GM23338 (cell line): ENCODE data around the gene RCL1. TPM values are rescaled to one million over a fixed set of nuclear protein-coding genes. Genes with fewer than 3 reads are reported as not detected.

Source experiments
- ATAC-seq: fragments of 200-7000 bp; cut with Tn5 transposase; 3 replicates; pipeline ENCODE4 v1.9.1; 2020
- DNase-seq: peaks from one replicate; pipeline ENCODE4 v3.0.0-alpha.2; 2015; ENCODE audit warnings: low spot score
- H2AFZ ChIP-seq: fragments of 200-600 bp; sonication (generic); 2 replicates; pipeline ENCODE4 v1.8.0; 2016; ENCODE audit warnings: antibody characterized with exemption, mild to moderate bottlenecking, moderate library complexity
- H3F3A ChIP-seq: fragments of 200-600 bp; sonication (generic); replicated peaks from 2 replicates; pipeline ENCODE4 v1.8.0; 2017; ENCODE audit warnings: antibody characterized with exemption, mixed run types, low read depth
- H3K27ac ChIP-seq: fragments of 200-600 bp; sonication (generic); 2 replicates; pipeline ENCODE4 v1.6.1; 2016; ENCODE audit warnings: low read depth
- H3K27me3 ChIP-seq: fragments of 200-600 bp; sonication (generic); 2 replicates; pipeline ENCODE4 v1.8.0; 2016; ENCODE audit warnings: mild to moderate bottlenecking, mixed run types, moderate library complexity; ENCODE audit not compliant: insufficient read depth
- H3K36me3 ChIP-seq: fragments of 200-600 bp; sonication (generic); 2 replicates; pipeline ENCODE4 v1.8.0; 2016; ENCODE audit warnings: mild to moderate bottlenecking; ENCODE audit not compliant: insufficient read depth
- H3K4me1 ChIP-seq: fragments of 200-600 bp; sonication (generic); 2 replicates; pipeline ENCODE4 v1.8.0; 2016; ENCODE audit warnings: mild to moderate bottlenecking, moderate library complexity; ENCODE audit not compliant: insufficient read depth
- H3K4me2 ChIP-seq: fragments of 200-600 bp; sonication (generic); 2 replicates; pipeline ENCODE4 v1.7.1; 2017; ENCODE audit warnings: mixed run types
- H3K4me3 ChIP-seq: fragments of 200-600 bp; sonication (generic); 2 replicates; pipeline ENCODE4 v1.6.1; 2016; ENCODE audit warnings: mixed run types
- H3K79me2 ChIP-seq: fragments of 200-600 bp; sonication (generic); replicated peaks from 2 replicates; pipeline ENCODE4 v1.8.0; 2017; ENCODE audit warnings: mild to moderate bottlenecking; ENCODE audit not compliant: insufficient read depth
- H3K9me2 ChIP-seq: fragments of 200-600 bp; sonication (generic); 2 replicates; pipeline ENCODE4 v1.8.0; 2017; ENCODE audit not compliant: insufficient read depth
- H4K20me1 ChIP-seq: fragments of 200-600 bp; sonication (generic); replicated peaks from 2 replicates; pipeline ENCODE4 v1.8.0; 2017; ENCODE audit warnings: mild to moderate bottlenecking; ENCODE audit not compliant: insufficient read depth
- H3K27ac Mint-ChIP-seq: 2 replicates; pipeline ENCODE4 v1.8.0; 2020; ENCODE audit warnings: inconsistent platforms, mild to moderate bottlenecking, moderate library complexity, mixed read lengths
- H3K27me3 Mint-ChIP-seq: 3 replicates; pipeline ENCODE4 v1.8.0; 2022; ENCODE audit warnings: low read depth, mild to moderate bottlenecking, moderate library complexity, mixed read lengths, inconsistent platforms; ENCODE audit not compliant: insufficient read depth, poor library complexity
- H3K36me3 Mint-ChIP-seq: 3 replicates; pipeline ENCODE4 v1.8.0; 2021; ENCODE audit warnings: low read depth, mild to moderate bottlenecking, inconsistent platforms, moderate library complexity, mixed read lengths
- H3K4me1 Mint-ChIP-seq: 3 replicates; pipeline ENCODE4 v1.8.0; 2020; ENCODE audit warnings: mild to moderate bottlenecking, inconsistent platforms, mixed read lengths
- H3K4me3 Mint-ChIP-seq: 3 replicates; pipeline ENCODE4 v1.8.0; 2021; ENCODE audit warnings: moderate library complexity, mild to moderate bottlenecking, inconsistent platforms, mixed read lengths
- H3K9me3 Mint-ChIP-seq: 3 replicates; pipeline ENCODE4 v1.8.0; 2020; ENCODE audit warnings: moderate library complexity, mild to moderate bottlenecking, inconsistent platforms, mixed read lengths
- CREB1 ChIP-seq: fragments of 250-450 bp; sonication (Bioruptor Pico); IDR thresholded peaks from 2 replicates; pipeline ENCODE4 v1.5.0; 2020; ENCODE audit warnings: low read depth, mild to moderate bottlenecking, moderate library complexity
- CTCF ChIP-seq, 2 experiments: fragments of 200-600 bp in 1 of 2; sonication (generic) in 1 of 2; conservative IDR thresholded peaks; 2 replicates each; pipeline versions ENCODE4 v1.5.1 to v1.6.1; 2016 to 2017; ENCODE audit warnings: antibody characterized with exemption in 2 of 2, low read depth in 2 of 2, mild to moderate bottlenecking in 2 of 2, moderate library complexity in 1 of 2
- ETS1 ChIP-seq: IDR thresholded peaks from 2 replicates; pipeline ENCODE4 v1.6.1; 2016; ENCODE audit warnings: antibody characterized with exemption
- EZH2 ChIP-seq: fragments of 200-600 bp; sonication (generic); IDR thresholded peaks from one replicate; pipeline ENCODE4 v1.8.0; 2017; ENCODE audit warnings: antibody characterized with exemption, mild to moderate bottlenecking, low read depth; ENCODE audit not compliant: unreplicated experiment
- EZH2phosphoT487 ChIP-seq: fragments of 200-600 bp; sonication (generic); IDR thresholded peaks from one replicate; pipeline ENCODE4 v1.8.1; 2018; ENCODE audit warnings: antibody characterized with exemption; ENCODE audit not compliant: unreplicated experiment
- JUNB ChIP-seq: IDR thresholded peaks from one replicate; pipeline ENCODE4 v1.6.1; 2016; ENCODE audit warnings: antibody characterized with exemption; ENCODE audit not compliant: unreplicated experiment
- NANOG ChIP-seq: IDR thresholded peaks from 2 replicates; pipeline ENCODE4 v1.6.1; 2016; ENCODE audit warnings: antibody characterized with exemption, borderline replicate concordance
- POLR2AphosphoS5 ChIP-seq: IDR thresholded peaks from 2 replicates; pipeline ENCODE4 v1.6.1; 2016; ENCODE audit warnings: antibody characterized with exemption, low read depth
- REST ChIP-seq: IDR thresholded peaks from one replicate; pipeline ENCODE4 v1.6.1; 2018; ENCODE audit warnings: antibody characterized with exemption; ENCODE audit not compliant: unreplicated experiment
- STAT1 ChIP-seq: IDR thresholded peaks from one replicate; pipeline ENCODE4 v1.6.1; 2016; ENCODE audit warnings: antibody characterized with exemption; ENCODE audit not compliant: unreplicated experiment
- ZNF114 ChIP-seq: fragments of 250-450 bp; sonication (Bioruptor Pico); IDR thresholded peaks from 2 replicates; pipeline ENCODE4 v1.5.0; 2020; ENCODE audit warnings: mild to moderate bottlenecking, moderate library complexity
- ZNF331 ChIP-seq: fragments of 250-450 bp; sonication (Bioruptor Pico); IDR thresholded peaks from 2 replicates; pipeline ENCODE4 v1.5.0; 2020; ENCODE audit warnings: low read depth, mild to moderate bottlenecking, moderate library complexity
- ZNF462 ChIP-seq: fragments of 250-450 bp; sonication (Bioruptor Pico); IDR thresholded peaks from 2 replicates; pipeline ENCODE4 v1.5.0; 2020; ENCODE audit warnings: mild to moderate bottlenecking, moderate library complexity
- polyA plus RNA-seq: library from polyadenylated mRNA; unstranded; fragments of >200 nt; fragmentation: Nextera tagmentation; extraction: Ambion mirVana; gene quantifications from 2 replicates; pipeline ENCODE4 v1.2.1, GENCODE V29; 2016
- total RNA-seq: library from RNA; depleted of rRNA; stranded (reverse); fragments of >200 nt; shearing (Covaris generic); gene quantifications from 2 replicates; pipeline ENCODE4 v1.2.3, GENCODE V29; 2014

Gene RCL1
- total and polyA plus RNA-seq, 2 experiments from 2014 or later: 19.3 to 41.2 TPM

GRCh38 chr9:4814913-4815312, 22.2 kb downstream of the RCL1 start:
- no peaks in the 10 kb centered on the region for H3K4me1 ChIP-seq
- H2AFZ ChIP-seq: no peak overlapping the region
- no peaks in the 10 kb centered on the region for H3K36me3 ChIP-seq
- no peak overlapping the region for H3K4me3 ChIP-seq
- no peak overlapping the region for H3K27ac ChIP-seq
- H3K9me2 ChIP-seq: no peaks in the 10 kb centered on the region
- no peaks in the 10 kb centered on the region for H3K27me3 ChIP-seq
- no peaks in the 10 kb centered on the region for H3F3A ChIP-seq
- H3K36me3 Mint-ChIP-seq: no peaks in the 10 kb centered on the region; the same call in 2 of the 3 replicates
- peaks cover 4% of the 10 kb centered on the region; the same call in 1 of the 3 replicates for H3K4me1 Mint-ChIP-seq
- H3K9me3 Mint-ChIP-seq: no peaks in the 10 kb centered on the region
- no peak overlapping the region for H3K4me2 ChIP-seq
- H3K4me3 Mint-ChIP-seq: no peak overlapping the region
- no peaks in the 10 kb centered on the region for H3K27me3 Mint-ChIP-seq
- ATAC-seq (no peak), DNase-seq (no peak)
- TF ChIP-seq ZNF114 (no peak), EZH2phosphoT487 (no peak), POLR2AphosphoS5 (no peak), ZNF331 (CRISPR knock-in tag) (no peak), NANOG (no peak), CREB1 (no peak), ETS1 (no peak), JUNB (no peak), STAT1 (no peak), ZNF462 (no peak), EZH2 (no peak), REST (no peak), CTCF (conservative IDR thresholded peaks at IDR 0.05; ENCODE audit: low read depth in 2 of 2) (no peak)
- no peak overlapping the region for H3K27ac Mint-ChIP-seq
- peaks cover 100% of the 10 kb centered on the region for H3K79me2 ChIP-seq
- H4K20me1 ChIP-seq: peaks cover 50% of the 10 kb centered on the region
